Heart left ventricle (tissue), 13 donors: ENCODE data around the gene CENPVL2.

ENCODE experiments used
- POLR2A ChIP-seq, 2 donors: fragments of 450-650 bp; IDR thresholded peaks; one replicate each; pipeline ENCODE4 v1.6.1; 2017; ENCODE audit warnings: antibody characterized with exemption in 2 of 2, mild to moderate bottlenecking in 2 of 2, moderate library complexity in 2 of 2
- TF ChIP-seq, protein P1 (sequence below), 12 donors: fragments of 200-600 bp; sonication (generic) in 4 of 12; IDR thresholded peaks; one replicate each; pipeline versions ENCODE4 v1.5.0 to v1.8.0; 2018 to 2022; ENCODE audit warnings: antibody characterized with exemption in 12 of 12, mild to moderate bottlenecking in 5 of 12
- donor health status: ischemic (EF 13 %, LVEDD 7.1; RV severe dilation, severe dysfunction).
- donor health status: DM: no; HTN: yes; CAD: no.
- donor health status: DM: no; HTN: no; CAD: no.
- donor health status: ischemic (EF 25% LVEDD 6.9; RV normal size, moderate dysfunction).
- donor health status: ischemic (EF 25% LVEDD 5.7; RV mildly dilated, moderate dysfunction).
- donor health status: ischemic (EF 35%, LVEDD 5.7; RV mildly dilated, moderate dysfunction).
- donor health status: nonischemic (EF 11% LVEDD 7.7; RV severe dilation, severe dysfunction).
- donor health status: DM: yes; HTN: yes; CAD: no.
- donor health status: PGD.
- donor health status: ischemic (EF 29% LVEDD 5.4; RV normal size, mild dysfunction).
- donor health status: nonischemic (EF 23%, LVEDD 6.1; RV moderate dilation, normal function).

DNA sequence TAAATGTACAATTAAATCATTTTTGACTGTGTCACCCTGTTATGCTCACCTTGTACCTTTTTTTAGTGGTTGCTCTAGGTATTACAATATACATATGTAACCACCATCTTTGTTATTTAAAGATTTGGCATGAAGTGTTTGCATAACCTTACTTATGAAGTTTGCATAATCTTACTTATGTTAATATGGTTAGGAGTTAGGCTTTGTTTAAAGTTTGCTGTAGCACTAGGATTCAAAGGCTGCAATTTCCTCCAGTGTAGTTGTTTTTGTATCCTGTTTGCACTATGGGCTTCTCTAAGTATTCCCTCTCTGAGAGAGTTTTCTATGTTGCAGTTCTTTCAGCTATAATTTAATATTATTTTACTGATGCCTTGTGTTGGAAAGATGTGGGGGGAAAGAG is 45.6 kb upstream of the CENPVL2 start:
- TF ChIP-seq, protein P1, sequence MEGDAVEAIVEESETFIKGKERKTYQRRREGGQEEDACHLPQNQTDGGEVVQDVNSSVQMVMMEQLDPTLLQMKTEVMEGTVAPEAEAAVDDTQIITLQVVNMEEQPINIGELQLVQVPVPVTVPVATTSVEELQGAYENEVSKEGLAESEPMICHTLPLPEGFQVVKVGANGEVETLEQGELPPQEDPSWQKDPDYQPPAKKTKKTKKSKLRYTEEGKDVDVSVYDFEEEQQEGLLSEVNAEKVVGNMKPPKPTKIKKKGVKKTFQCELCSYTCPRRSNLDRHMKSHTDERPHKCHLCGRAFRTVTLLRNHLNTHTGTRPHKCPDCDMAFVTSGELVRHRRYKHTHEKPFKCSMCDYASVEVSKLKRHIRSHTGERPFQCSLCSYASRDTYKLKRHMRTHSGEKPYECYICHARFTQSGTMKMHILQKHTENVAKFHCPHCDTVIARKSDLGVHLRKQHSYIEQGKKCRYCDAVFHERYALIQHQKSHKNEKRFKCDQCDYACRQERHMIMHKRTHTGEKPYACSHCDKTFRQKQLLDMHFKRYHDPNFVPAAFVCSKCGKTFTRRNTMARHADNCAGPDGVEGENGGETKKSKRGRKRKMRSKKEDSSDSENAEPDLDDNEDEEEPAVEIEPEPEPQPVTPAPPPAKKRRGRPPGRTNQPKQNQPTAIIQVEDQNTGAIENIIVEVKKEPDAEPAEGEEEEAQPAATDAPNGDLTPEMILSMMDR (IDR thresholded peaks at IDR 0.05) = peak in 3 of 12 donors; percentile 23 to 39 (median 26)
- no peak for TF ChIP-seq POLR2A (IDR thresholded peaks at IDR 0.05)
